Measurements from ENCODE around the gene NUAK2.

NUAK2 gene

GRCh38 chr1:205319081-205320018 is 2.2 kb downstream of the NUAK2 start (continued):
- TF ChIP-seq, protein P1, sequence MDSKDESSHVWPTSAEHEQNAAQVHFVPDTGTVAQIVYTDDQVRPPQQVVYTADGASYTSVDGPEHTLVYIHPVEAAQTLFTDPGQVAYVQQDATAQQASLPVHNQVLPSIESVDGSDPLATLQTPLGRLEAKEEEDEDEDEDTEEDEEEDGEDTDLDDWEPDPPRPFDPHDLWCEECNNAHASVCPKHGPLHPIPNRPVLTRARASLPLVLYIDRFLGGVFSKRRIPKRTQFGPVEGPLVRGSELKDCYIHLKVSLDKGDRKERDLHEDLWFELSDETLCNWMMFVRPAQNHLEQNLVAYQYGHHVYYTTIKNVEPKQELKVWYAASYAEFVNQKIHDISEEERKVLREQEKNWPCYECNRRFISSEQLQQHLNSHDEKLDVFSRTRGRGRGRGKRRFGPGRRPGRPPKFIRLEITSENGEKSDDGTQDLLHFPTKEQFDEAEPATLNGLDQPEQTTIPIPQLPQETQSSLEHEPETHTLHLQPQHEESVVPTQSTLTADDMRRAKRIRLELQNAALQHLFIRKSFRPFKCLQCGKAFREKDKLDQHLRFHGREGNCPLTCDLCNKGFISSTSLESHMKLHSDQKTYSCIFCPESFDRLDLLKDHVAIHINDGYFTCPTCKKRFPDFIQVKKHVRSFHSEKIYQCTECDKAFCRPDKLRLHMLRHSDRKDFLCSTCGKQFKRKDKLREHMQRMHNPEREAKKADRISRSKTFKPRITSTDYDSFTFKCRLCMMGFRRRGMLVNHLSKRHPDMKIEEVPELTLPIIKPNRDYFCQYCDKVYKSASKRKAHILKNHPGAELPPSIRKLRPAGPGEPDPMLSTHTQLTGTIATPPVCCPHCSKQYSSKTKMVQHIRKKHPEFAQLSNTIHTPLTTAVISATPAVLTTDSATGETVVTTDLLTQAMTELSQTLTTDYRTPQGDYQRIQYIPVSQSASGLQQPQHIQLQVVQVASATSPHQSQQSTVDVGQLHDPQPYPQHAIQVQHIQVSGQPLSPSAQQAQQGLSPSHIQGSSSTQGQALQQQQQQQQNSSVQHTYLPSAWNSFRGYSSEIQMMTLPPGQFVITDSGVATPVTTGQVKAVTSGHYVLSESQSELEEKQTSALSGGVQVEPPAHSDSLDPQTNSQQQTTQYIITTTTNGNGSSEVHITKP (tag by site-specific recombination; IDR thresholded peaks at IDR 0.05): peak; percentile 89
- TF ChIP-seq ZFP3 (tag by site-specific recombination; IDR thresholded peaks at IDR 0.05; ENCODE audit: low read depth) (no peak), GLI2 (tag by site-specific recombination; IDR thresholded peaks at IDR 0.05; ENCODE audit: borderline replicate concordance, low read depth) (no peak), ZNF692 (tag by site-specific recombination; IDR thresholded peaks at IDR 0.05) (peak; percentile 47), ZNF366 (tag by site-specific recombination; conservative IDR thresholded peaks at IDR 0.05) (no peak; the same call in 1 of the 2 replicates), ZNF174 (tag by site-specific recombination; IDR thresholded peaks at IDR 0.05) (no peak), ZNF629 (tag by site-specific recombination; IDR thresholded peaks at IDR 0.05) (no peak), ZNF335 (tag by site-specific recombination; conservative IDR thresholded peaks at IDR 0.05) (0 out of 2 replicates have a peak, but pooled peaks have one; percentile 22), ZNF48 (tag by site-specific recombination; IDR thresholded peaks at IDR 0.05) (no peak), KLF9 (tag by site-specific recombination; IDR thresholded peaks at IDR 0.05; ENCODE audit: low read depth) (no peak), OSR2 (tag by site-specific recombination; IDR thresholded peaks at IDR 0.05) (peak; percentile 74; the same call in 1 of the 2 replicates), ZNF311 (tag by site-specific recombination; IDR thresholded peaks at IDR 0.05; ENCODE audit: borderline replicate concordance) (no peak), ZFHX2 (tag by site-specific recombination; conservative IDR thresholded peaks at IDR 0.05) (0 out of 2 replicates have a peak, but pooled peaks have one; percentile 13), YY2 (tag by site-specific recombination; IDR thresholded peaks at IDR 0.05) (no peak), ZNF624 (tag by site-specific recombination; IDR thresholded peaks at IDR 0.05) (no peak), ZBTB48 (tag by site-specific recombination; IDR thresholded peaks at IDR 0.05) (0 out of 2 replicates have a peak, but pooled peaks have one; percentile 19), ZNF324 (tag by site-specific recombination; IDR thresholded peaks at IDR 0.05) (no peak), ZNF610 (tag by site-specific recombination; IDR thresholded peaks at IDR 0.05; ENCODE audit: borderline replicate concordance) (no peak), ZFP69B (tag by site-specific recombination; IDR thresholded peaks at IDR 0.05) (no peak), ZNF645 (tag by site-specific recombination; IDR thresholded peaks at IDR 0.05) (no peak), ZNF585B (tag by site-specific recombination; IDR thresholded peaks at IDR 0.05) (no peak), ZNF837 (tag by site-specific recombination; IDR thresholded peaks at IDR 0.05) (no peak), ZNF558 (tag by site-specific recombination; IDR thresholded peaks at IDR 0.05) (no peak), ZNF529 (tag by site-specific recombination; IDR thresholded peaks at IDR 0.05; ENCODE audit: insufficient replicate concordance) (no peak), ZNF221 (tag by site-specific recombination; IDR thresholded peaks at IDR 0.05; ENCODE audit: borderline replicate concordance) (no peak), SETDB1 (IDR thresholded peaks at IDR 0.05; ENCODE audit: insufficient read length, low read length) (no peak), KLF16 (tag by site-specific recombination; IDR thresholded peaks at IDR 0.05) (no peak)
- TF ChIP-seq, protein P2, sequence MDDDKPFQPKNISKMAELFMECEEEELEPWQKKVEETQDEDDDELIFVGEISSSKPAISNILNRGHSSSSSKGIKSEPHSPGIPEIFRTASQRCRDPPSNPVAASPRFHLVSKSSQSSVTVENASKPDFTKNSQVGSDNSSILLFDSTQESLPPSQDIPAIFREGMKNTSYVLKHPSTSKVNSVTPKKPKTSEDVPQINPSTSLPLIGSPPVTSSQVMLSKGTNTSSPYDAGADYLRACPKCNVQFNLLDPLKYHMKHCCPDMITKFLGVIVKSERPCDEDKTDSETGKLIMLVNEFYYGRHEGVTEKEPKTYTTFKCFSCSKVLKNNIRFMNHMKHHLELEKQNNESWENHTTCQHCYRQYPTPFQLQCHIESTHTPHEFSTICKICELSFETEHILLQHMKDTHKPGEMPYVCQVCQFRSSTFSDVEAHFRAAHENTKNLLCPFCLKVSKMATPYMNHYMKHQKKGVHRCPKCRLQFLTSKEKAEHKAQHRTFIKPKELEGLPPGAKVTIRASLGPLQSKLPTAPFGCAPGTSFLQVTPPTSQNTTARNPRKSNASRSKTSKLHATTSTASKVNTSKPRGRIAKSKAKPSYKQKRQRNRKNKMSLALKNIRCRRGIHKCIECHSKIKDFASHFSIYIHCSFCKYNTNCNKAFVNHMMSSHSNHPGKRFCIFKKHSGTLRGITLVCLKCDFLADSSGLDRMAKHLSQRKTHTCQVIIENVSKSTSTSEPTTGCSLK (tag by site-specific recombination; IDR thresholded peaks at IDR 0.05): no peak
- TF ChIP-seq, protein P3, sequence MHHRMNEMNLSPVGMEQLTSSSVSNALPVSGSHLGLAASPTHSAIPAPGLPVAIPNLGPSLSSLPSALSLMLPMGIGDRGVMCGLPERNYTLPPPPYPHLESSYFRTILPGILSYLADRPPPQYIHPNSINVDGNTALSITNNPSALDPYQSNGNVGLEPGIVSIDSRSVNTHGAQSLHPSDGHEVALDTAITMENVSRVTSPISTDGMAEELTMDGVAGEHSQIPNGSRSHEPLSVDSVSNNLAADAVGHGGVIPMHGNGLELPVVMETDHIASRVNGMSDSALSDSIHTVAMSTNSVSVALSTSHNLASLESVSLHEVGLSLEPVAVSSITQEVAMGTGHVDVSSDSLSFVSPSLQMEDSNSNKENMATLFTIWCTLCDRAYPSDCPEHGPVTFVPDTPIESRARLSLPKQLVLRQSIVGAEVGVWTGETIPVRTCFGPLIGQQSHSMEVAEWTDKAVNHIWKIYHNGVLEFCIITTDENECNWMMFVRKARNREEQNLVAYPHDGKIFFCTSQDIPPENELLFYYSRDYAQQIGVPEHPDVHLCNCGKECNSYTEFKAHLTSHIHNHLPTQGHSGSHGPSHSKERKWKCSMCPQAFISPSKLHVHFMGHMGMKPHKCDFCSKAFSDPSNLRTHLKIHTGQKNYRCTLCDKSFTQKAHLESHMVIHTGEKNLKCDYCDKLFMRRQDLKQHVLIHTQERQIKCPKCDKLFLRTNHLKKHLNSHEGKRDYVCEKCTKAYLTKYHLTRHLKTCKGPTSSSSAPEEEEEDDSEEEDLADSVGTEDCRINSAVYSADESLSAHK (tag by site-specific recombination; IDR thresholded peaks at IDR 0.05): no peak
